Muscle of back (tissue), 13 donors: ENCODE measurements around the gene TOGARAM2. TPM values are rescaled to one million over a fixed set of nuclear protein-coding genes. Genes with fewer than 3 reads are reported as not detected.

ENCODE experiments used
- DNase-seq, 3 donors: peaks; one replicate each; pipeline versions ENCODE4 v3.0.0 to v3.0.0-alpha.2; 2013
- long read RNA-seq, 9 donors: transcript quantifications; one replicate each; lab custom pipeline, GENCODE V29; 2026
- polyA plus RNA-seq, 10 donors: library from polyadenylated mRNA; unstranded; fragments of 120-200 nt; gene quantifications; one replicate each; pipeline ENCODE4 v1.2.1, GENCODE V29; 2013; ENCODE audit not compliant: insufficient read length in 10 of 10

The TOGARAM2 gene
- 1 to 10 TPM in 6 of 10 donors, under 1 TPM in 4; 0.15 to 2.4 (median 1.1) TPM for polyA plus RNA-seq
- long read RNA-seq, donor 1: 0 reads
- long read RNA-seq, donor 2: 0 reads
- long read RNA-seq, donor 3: 0 reads
- long read RNA-seq, donor 4: 0 reads
- long read RNA-seq, donor 5: 0 reads
- long read RNA-seq, donor 6: 0 reads
- long read RNA-seq, donor 7: 0 reads
- long read RNA-seq, donor 8: 0 reads
- long read RNA-seq, donor 9: 0 reads

DNA sequence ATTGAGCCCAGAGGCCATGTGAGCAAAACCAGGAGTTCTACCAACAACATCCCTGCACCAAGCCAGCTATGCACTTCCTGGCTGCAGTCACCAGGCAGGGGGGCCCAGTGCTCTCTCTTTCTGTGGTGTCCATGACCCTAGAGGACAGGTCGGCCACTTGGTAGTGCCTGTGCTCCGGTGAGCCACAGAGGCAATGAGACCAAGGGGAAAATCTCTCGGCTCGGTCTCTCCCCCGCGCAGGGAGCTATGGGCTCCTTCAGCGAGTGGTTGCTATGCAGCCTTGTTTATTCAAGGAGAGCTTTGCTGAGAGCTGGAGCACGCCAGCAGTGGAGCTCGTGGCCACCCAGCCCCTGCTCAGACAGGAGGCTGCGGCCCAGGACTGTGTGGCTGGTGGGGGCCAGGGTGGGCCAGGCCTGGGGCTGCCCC, at the start of gene TOGARAM2:
Gene TOGARAM2 (plus strand): TSS at position 283 of the 426 bp plus-strand sequence. CDS start 13,537 bp downstream, outside the sequence.
- no peak for DNase-seq

DNA sequence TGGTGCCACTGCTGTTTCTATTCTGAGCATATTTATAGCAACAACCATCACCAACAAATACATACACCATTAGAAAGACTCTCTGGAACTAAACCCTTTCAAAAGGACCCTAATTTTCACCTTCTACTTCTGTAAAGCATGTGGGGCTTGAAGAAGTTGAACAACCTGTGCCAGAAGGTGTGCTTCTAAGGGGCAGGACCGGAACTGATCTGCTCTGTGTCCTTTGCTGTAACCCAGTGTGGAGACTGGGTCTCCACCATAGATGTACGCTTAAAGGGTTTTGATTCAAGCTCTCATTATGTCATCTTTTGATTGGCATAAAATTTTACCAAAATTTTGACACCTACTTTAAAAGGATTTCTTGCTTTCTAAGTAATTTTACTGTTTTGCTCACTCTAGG, 46.3 kb upstream of the TOGARAM2 start:
- DNase-seq: no peak

DNA sequence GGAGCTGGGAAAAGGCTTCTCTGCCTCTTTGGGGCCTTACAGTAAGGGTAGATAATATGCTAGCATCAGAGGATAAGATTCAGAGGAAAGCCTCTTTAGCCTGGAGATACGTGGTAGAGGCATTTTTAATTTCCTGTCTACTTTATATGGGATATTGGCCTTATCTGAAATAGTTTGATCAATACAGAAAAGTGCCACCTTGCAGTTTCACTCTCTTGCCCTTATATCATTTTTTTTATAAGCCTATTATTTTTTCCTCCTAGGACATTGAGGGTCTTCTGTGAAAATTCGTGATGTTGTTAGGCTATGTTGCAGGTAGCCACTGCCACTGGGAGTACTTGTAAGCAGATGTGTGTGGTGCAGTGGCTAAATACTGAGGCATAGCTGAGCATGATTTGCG, 40.1 kb upstream of the TOGARAM2 start:
- DNase-seq: no peak

DNA sequence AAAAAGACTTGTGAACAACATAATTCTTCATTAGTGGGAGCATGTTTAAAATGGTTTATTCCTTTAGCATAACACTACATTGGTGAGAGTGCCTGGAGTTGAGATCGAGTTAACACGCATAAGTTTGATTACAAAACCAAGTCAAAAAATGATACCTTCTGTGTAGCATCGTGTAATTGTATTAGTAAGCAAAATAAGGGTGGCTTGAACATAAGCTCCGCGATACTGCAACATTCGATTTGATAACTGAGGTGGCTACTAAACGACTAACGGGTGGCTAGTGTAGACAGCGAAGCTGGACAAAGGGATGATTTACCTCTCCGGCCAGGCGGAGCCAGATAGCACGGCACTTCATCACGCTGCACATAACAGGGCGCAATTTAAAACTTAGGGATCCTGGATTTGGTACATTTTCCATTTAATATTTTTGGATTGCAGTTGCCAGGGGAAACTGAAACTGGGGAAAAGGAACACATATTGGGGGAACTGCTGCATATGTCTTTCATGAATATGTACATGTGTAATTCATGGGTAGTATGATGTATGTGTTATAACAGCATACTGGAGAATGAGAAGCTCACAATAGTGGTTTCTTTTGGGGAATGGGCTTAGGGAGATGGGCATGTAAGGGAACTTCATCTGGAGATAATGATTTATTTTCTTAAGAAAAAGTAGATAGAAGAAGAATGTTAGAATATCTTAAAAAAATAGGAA, 36.4 kb upstream of the TOGARAM2 start:
- no peak for DNase-seq

DNA sequence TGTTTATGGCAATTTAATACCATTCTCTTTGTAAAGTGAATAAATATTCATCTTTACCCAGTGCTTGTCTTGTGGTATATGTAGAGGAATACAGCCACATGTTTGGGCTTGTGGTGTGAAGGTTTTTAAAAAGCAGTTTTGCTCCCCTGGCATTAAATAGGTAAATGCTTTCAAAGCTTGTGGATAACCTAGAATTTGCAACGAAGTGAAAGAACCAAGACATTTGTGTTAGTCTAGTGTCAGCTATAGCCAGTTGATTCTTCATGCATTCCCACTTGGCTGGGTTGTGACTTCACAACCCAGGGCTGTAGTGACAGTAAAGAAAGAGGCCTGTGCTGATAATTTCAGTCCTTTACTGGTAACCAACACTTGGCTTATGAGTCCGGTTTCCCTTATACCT, 32.9 kb upstream of the TOGARAM2 start:
- no peak for DNase-seq

DNA sequence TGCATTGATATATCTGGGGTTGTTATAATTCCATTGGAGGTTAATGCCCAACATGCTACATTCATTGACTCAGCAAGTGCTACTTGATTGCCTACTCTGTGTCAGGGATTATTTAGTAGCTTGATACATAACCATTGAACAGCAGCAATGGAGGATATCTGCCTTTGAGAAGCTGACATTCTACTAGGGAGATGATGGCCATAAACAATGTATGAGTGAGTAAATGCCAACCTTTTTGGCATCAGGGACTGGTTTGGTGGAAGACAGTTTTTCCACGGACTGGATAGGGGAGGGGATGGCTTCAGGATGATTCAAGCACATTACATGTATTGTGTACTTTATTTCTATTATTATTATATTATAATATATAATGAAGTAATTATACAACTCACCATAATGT, 31.9 kb upstream of the TOGARAM2 start:
- no peak for DNase-seq

DNA sequence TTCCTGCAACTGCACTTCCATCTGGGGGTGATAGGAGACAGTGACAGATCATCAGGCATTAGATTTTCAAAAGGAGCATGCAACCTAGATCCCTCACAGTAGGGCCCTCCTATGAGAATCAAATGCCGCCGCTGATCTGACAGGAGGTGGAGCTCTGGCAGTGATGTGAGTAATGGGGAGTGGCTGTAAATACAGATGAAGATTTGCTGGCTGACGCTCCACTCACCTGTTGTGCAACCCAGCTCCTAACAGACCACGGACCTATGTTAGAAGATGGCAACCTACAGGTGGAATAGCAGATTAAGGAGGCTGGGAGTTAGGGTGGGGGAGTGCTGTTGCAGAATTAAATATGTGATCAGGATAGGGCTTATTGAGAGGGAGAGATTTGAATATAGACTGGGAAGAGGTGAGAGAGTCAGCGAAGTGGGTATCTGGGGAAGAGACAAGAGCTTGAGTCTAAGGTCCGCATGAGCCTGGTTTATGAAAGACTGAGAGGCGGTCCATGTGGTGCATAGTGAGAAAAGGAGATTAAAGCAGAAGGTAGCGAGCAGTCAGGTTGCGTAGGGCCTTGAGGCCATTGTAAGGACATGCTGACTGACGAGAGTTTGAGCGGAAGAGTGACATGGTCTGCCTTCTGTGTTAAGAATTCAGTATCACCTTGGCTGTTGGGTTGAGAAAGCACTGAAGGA, 31.3 kb upstream of the TOGARAM2 start:
- DNase-seq: no peak

DNA sequence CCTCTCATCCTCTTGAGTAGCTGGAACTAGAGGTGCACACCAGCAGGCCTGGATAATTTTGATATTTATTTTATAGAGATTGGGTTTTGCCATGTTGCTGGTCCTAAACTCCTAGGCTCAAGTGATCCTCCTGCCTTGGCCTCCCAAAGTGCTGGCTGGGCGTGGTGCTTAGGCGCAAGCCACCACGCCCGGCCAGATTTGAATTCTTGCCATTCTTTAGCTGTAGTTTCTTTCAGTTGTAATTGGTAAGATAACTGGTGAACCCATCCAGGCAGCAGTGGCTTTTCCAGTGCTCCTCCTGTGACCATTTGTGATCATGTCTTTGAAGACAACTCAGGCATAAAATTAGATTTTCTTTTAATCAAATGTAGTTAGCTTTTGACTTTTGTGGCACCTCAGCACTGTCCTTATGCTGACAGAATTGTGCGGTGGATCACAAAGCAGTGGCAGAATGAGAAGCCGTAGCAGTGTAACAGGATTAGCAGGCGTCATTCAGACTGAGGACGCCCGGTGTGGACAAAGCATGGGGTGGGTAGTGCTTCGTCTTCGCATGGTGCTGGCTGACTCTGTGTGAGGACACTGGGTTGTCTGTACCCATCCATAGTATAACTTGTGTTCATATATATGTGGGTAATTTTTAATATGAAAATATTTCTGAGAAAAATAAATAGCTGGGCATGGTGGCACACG, 30.0 kb upstream of the TOGARAM2 start:
- no peak for DNase-seq

DNA sequence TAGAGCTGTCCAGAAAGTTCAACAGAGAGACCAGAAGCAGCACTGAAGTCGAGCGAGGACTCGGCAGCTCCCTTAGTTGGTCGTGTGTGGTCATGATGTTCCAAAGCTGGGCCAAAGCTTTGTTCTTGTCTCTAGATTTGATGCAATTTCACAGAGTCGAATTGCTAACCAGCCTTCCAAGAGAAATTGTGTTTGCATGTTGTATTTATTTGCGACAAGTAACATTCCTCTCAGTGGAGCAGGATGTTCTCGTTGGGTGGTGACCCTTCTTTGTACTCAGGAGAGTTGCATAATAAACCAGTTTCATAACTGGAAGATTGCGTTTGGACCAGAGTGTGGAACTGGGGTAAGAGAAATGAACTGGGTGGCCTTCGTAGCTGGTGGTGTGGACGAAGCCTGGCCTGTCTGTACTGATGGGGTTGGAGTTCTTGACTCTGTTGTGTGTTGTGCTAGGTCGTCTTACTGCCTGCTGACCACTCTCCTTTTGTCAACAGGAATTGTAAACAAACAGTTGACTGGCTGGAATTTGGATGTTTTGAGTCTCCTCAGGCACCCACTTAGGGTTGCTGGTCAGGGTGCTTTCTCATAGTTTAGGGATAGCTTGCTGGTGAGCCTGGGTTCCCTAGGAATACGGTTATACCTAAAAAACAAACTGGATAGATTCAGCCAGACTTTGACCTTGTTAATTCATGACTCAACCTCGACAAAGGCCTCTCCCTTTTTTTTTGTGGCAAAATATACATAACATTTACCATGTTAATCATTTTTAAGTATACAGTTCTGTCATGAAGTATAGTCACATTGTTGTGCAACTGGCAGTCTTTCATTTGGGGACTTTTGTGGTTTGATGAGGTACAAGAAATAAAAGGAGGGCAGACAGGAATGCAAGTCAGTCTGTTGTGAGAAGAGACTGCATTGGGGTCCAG, 28.9 kb upstream of the TOGARAM2 start:
- DNase-seq: no peak

DNA sequence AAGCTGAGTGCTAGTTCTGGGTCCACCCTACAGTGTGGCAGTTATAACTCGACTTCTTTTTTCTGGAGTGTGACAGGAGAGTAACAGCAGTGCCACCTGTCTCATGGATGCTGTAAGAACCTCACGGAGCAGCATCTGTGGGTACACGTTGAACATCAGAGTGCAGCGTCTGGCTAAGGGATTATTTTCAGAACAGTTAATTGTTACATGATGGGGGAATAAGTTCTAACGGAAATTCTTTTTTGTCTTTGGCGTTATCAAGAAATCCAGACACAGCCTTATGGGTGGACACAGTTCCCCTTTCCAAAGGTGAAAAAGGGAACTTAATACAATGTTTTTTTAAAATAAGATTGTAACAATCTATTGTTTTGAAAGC, 28.3 kb upstream of the TOGARAM2 start:
- no peak for DNase-seq

DNA sequence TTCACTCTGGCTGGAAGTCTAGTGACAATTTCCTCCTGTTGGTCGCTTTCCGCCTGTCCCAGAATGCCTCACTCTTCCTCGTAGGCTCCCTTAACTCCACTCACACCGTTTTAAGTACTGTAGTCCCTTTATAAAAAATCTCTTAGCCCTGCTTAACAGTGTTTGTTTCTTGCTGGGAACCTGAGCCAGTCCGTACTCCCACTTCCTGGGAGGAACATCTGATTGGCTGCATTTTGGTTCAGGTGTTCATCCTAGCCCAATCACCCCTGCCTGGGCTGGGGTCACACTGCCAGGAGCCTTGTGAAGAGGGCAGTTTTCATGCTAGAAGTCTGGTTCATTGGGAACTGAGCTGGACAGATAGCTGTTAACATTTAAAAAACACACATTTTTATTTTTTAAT, 25.6 kb upstream of the TOGARAM2 start:
- DNase-seq: no peak

DNA sequence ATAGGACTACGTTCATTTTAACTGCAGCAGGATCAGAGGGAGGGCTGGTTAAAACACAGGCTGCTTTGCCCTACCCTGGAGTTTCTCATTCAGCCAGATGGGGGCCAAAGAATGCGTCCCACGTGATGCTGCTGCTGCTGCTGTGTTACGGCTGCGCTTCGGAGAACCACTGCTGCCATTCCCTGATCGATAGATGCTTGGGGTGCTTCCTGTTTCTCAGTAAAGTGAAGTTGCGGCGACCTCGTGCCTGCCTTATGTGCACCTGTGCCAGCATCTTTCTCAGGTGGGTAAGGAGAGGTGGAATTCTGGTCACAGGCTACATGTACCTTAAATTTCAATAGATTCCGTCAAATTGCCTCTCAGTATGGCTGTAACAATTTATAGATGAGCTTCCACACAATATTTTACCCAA, 24.7 kb upstream of the TOGARAM2 start:
- peak in 1 of 3 donors; percentile 43 for DNase-seq

DNA sequence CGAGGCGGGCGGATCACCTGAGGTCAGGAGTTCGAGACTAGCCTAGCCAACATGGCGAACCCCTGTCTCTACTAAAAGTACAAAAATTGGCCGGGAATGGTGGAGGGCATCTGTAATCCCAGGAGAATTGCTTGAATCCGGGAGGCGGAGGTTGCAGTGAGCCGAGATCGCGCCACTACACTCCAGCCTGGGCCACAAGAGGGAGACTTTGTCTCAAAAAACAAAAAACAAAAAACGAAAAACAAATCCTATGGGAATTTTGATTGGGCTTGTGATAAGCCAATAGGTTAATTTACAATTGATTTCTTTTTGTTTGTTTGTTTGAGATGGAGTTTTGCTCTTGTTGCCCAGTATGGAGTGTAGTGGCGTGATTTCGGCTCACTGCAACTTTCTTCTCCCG, 24.2 kb upstream of the TOGARAM2 start:
- DNase-seq: peak in 1 of 3 donors; percentile 26

DNA sequence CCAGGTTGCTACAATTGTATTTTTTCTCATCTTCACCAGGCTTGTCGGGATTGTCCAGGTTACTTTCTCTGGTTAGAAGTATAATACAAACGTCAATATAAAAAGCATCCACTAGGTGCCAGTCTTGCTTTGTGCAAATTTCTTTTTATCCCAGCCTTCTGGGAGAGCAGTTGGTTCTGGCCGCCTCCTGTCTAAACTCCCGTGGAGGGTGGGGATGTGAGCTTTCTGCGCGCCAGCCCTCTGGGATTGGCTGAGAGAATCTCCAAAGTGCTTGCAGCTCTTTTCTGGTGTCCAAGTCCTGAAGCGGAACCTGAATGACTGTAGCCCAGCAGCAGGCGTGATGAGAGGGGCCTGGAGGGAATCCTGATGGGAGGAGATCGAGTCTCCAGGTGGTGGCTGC, 22.4 kb upstream of the TOGARAM2 start:
- peak; percentile 68 to 83 (median 70) for DNase-seq

DNA sequence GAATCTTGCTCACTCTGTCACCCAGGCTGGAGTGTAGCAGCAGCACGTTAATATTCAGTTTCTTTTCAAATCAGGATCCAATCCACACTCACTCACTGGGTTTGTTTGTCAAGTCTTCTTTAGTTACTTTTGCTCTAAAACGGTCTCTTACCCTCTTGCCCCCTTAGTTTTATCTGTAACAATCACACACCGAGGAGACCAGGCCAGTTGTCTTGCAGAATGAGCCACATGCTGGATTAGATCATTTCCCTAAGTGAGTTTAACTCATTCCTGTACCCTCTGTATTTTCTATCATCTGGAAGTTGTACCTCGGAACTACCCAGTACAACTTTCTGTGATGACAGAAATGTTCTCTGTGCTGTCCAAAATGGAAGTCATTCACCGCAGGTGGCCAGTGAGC, 20.7 kb upstream of the TOGARAM2 start:
- DNase-seq: no peak

DNA sequence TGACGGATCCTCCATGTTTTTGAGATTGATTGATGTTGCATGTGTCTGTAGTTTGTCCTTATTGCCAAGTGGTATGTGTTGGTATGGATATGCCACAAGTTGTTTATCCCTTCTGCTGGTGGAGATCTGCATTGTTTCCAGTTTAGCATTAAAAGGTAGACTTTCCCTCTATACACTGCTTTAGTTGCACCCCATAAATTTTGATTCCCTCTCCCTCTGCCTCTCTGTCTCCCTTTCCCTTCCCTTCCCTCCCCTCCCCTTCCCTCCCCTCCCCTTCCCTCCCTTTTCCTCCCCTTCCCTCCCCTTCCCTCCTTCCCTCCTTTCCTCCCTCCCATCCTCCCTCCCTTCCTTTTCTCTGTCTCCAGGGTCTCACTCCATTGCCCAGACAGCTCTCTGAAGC, 18.6 kb upstream of the TOGARAM2 start:
- no peak for DNase-seq

DNA sequence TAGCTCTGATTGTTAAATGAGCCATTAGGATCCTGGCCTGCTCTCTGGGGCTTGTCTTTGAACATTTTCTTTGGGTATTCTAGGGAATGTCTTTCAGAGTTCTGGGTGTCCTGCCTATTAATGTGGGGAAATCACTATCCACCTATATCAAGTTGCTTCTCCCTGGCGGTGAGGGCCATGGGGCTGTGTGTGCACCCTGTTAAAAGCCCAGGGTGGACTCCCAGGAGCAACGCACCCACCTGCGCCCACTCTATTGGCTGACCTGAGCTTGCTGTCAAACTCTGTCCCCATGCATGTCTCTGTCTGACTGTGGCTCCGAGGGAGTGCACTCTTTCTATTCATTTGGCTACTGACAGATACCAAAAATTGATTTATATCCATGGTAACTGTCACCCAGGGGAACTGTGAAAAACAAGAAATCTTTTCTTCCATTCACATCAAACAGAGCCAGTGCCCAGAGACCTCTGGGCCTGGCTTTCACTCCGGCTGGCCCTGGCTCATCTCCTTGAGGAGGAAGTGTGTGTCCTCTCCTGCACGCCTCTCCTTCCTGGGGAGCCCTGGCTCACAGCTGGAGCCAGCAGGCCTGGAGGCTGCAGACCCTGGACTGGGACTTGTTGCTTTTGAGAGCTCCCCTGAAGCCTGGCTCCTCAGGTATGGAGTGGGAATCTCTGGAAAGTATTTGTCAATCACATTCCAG, 10.5 kb upstream of the TOGARAM2 start:
- no peak for DNase-seq

DNA sequence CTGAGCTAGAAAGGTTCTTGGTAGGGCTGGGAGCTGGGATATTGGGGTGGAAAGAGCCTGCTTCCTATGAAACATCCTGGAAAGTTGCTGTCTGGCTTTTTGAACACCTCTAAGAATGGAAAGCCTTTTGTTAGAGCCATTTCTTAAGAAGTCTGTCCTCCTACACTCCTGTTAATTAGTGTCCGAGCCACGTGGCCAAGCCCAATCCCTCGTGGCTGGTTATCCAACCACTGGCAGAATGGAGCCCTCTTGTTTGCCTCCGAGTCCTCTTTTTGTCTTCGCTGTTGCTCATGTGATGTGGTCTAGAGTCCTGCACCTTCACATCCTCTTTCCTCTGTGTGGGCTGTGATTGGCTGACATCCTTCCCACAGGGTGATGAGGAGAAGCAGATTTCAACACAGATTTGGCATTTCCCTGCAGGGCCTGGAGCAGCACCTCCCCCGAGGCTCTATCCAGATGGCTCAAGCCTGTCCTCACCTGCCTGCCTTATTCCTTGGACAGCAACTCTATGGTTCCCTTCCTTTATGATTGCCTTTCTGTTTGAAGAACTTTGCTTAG, 8.2 kb upstream of the TOGARAM2 start:
- DNase-seq: no peak

DNA sequence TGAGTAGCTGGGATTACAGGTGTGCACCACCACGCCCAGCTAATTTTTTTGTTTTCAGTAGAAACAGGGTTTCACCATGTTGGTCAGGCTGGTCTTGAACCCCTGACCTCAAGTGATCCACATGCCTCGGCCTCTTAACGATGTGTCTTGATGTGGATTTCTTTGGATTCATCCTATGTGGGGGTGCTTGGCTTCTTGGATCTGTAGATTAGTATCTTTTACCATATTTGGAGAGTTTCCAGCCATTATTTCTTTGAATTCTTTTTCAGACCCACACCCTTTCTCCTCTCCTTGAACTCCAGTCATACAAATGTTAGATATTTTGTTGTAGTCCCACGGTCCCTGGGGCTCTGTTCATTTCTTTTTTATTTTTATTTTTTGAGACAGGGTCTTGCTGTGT, 6.8 kb upstream of the TOGARAM2 start:
- no peak for DNase-seq

DNA sequence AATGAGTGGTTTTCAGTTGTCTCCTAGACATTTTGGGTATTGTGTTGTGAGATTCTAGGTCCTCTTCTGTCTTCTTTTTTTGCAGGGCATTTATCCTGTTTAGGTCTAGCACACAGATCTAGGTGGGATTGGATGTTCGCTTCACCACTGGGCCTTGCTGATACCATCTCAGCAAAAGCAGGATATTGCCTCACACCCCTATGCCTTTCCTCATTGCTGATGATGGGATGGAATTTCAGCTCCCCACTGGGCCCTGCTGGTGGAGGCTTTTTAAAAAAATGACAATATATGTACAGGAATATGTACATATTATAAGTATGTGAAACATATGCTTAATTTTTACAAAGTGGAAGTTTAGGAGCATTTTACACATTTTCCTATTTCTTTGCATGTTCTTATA, 5.4 kb upstream of the TOGARAM2 start:
- no peak for DNase-seq
